Caco-2 (cell line): ENCODE results near the gene ZP4. TPM values are rescaled to one million over a fixed set of nuclear protein-coding genes. Genes with fewer than 3 reads are reported as not detected.
"Not testable (repeated sequence)": the region's sequence is repeated elsewhere in the genome, so short reads cannot be mapped to it uniquely, and the experiment has no call there.

ENCODE experiments used
- BruUV-seq: library from RNA; stranded (reverse); fragments of 400-500 nt; replicated peaks from 2 replicates; lab custom pipeline; 2021; lab: Mats Ljungman, UMichigan
- CTCF ChIA-PET: fragments of 300-600 bp; sonication (Branson Sonifier 250); formaldehyde crosslinking; loops from one replicate; lab custom pipeline; 2022; ENCODE audit warnings: antibody characterized with exemption; lab: Charles Lee
- POLR2A ChIA-PET: fragments of 300-600 bp; sonication (Branson Sonifier 250); formaldehyde crosslinking; loops from one replicate; lab custom pipeline; 2022; ENCODE audit warnings: antibody characterized with exemption; lab: Charles Lee
- DNase-seq, 2 experiments: peaks; one replicate each; pipeline versions ENCODE4 v3.0.0 to v3.0.0-alpha.2; 2020 to 2022
- H3K27me3 ChIP-seq: replicated peaks from 2 replicates; pipeline ENCODE4 v1.6.0; 2011; ENCODE audit warnings: low read length; ENCODE audit not compliant: control insufficient read depth, insufficient read depth
- H3K36me3 ChIP-seq: 2 replicates; pipeline ENCODE4 v1.5.1; 2011; ENCODE audit warnings: low read length; ENCODE audit not compliant: control insufficient read depth, insufficient read depth
- H3K4me1 ChIP-seq: fragments of 250-450 bp; sonication (Bioruptor Pico); 2 replicates; pipeline ENCODE4 v1.5.1; 2020; ENCODE audit warnings: mild to moderate bottlenecking
- H3K4me3 ChIP-seq: 2 replicates; pipeline ENCODE4 v1.5.1; 2011; ENCODE audit warnings: low read depth, mild to moderate bottlenecking, control low read depth, low read length
- H3K9me3 ChIP-seq: fragments of 250-450 bp; sonication (Bioruptor Pico); 2 replicates; pipeline ENCODE4 v1.5.1; 2020; ENCODE audit warnings: mild to moderate bottlenecking, moderate library complexity
- H3K27ac Mint-ChIP-seq: one replicate; pipeline ENCODE4 v1.8.0; 2022; ENCODE audit warnings: mixed read lengths; ENCODE audit not compliant: unreplicated experiment
- H3K27me3 Mint-ChIP-seq: one replicate; pipeline ENCODE4 v1.8.0; 2022; ENCODE audit warnings: mixed read lengths; ENCODE audit not compliant: insufficient read depth, unreplicated experiment
- H3K36me3 Mint-ChIP-seq: one replicate; pipeline ENCODE4 v1.8.0; 2022; ENCODE audit warnings: mild to moderate bottlenecking, mixed read lengths; ENCODE audit not compliant: insufficient read depth, unreplicated experiment
- H3K4me1 Mint-ChIP-seq: one replicate; pipeline ENCODE4 v1.8.0; 2022; ENCODE audit warnings: low read depth, mixed read lengths; ENCODE audit not compliant: unreplicated experiment
- H3K4me3 Mint-ChIP-seq: one replicate; pipeline ENCODE4 v1.8.0; 2022; ENCODE audit warnings: mild to moderate bottlenecking, moderate library complexity, mixed read lengths; ENCODE audit not compliant: unreplicated experiment
- H3K9me3 Mint-ChIP-seq: one replicate; pipeline ENCODE4 v1.8.0; 2022; ENCODE audit warnings: mixed read lengths; ENCODE audit not compliant: unreplicated experiment
- CTCF ChIP-seq, 2 experiments: fragments of 200-600 bp in 1 of 2; IDR thresholded peaks; 1 replicate in 1 of 2; 2 replicates in 1 of 2; pipeline versions ENCODE4 v1.5.1 to v1.8.0; 2011 to 2022; ENCODE audit warnings: antibody characterized with exemption in 1 of 2, control low read depth in 1 of 2, inconsistent platforms in 1 of 2, low read depth in 1 of 2, low read length in 1 of 2, mild to moderate bottlenecking in 1 of 2, moderate library complexity in 1 of 2; ENCODE audit not compliant: insufficient read depth in 1 of 2, severe bottlenecking in 1 of 2, unreplicated experiment in 1 of 2
- intact Hi-C: fragments of 100-400 bp; cut with micrococcal nuclease; formaldehyde crosslinking; loops from one replicate; pipeline ENCODE4 v1.10.0; 2022; ENCODE audit not compliant: unreplicated experiment
- total RNA-seq: library from RNA; stranded (reverse); gene quantifications from 2 replicates; pipeline ENCODE4 v1.2.3, GENCODE V29; 2022

ZP4 gene
- total RNA-seq, 1 experiment from 2014 or later = not detected

GRCh38 chr1:237852342-237852741, 38.4 kb downstream of the ZP4 start:
- DNase-seq = no peak

GRCh38 chr1:237851210-237851845, 39.4 kb downstream of the ZP4 start:
- Histone ChIP-seq H3K9me3 (no peaks in the 10 kb centered on the region), H3K4me1 (no peaks in the 10 kb centered on the region), H3K4me3 (no peak overlapping the region), H3K27me3 (no peaks in the 10 kb centered on the region), H3K36me3 (no peaks in the 10 kb centered on the region)
- ChIA-PET POLR2A (no interaction called here), CTCF (interaction anchor here (0.6 to 1.8 kb wide), 4 partner anchors 11 to 52 kb away, joined by 3 to 4 read pairs (median 3); no protein-coding TSS in a partner anchor)
- H3K4me1 Mint-ChIP-seq = no peaks in the 10 kb centered on the region
- H3K4me3 Mint-ChIP-seq = no peak overlapping the region
- no peak overlapping the region for H3K27ac Mint-ChIP-seq
- H3K9me3 Mint-ChIP-seq = peaks cover 9% of the 10 kb centered on the region
- no peaks in the 10 kb centered on the region for H3K36me3 Mint-ChIP-seq
- intact Hi-C loops = loop anchor here (5.0 kb wide), 1 partner anchor 86 kb away; no protein-coding TSS in a partner anchor
- peaks cover 11% of the 10 kb centered on the region for H3K27me3 Mint-ChIP-seq
- BruUV-seq = no TSS peak
- peak in 1 of 2 experiments; percentile 52 for DNase-seq
- TF ChIP-seq CTCF (IDR thresholded peaks at IDR 0.05; ENCODE audit: insufficient read depth in 1 of 2, low read depth in 1 of 2, low read length in 1 of 2, severe bottlenecking in 1 of 2, unreplicated experiment in 1 of 2) = peak; percentile 31 to 74

More at GRCh38 chr1:237852342-237852741, 38.4 kb downstream of the ZP4 start:
- Histone ChIP-seq H3K27me3 (no peaks in the 10 kb centered on the region), H3K36me3 (no peaks in the 10 kb centered on the region), H3K9me3 (no peaks in the 10 kb centered on the region), H3K4me3 (no peak overlapping the region), H3K4me1 (no peaks in the 10 kb centered on the region)
- H3K27ac Mint-ChIP-seq = no peak overlapping the region
- ChIA-PET POLR2A (no interaction called here), CTCF (interaction anchor here (1.8 kb wide), 1 partner anchor 12 kb away, joined by 4 read pairs; no protein-coding TSS in a partner anchor)
- H3K4me1 Mint-ChIP-seq = no peaks in the 10 kb centered on the region
- peaks cover 7% of the 10 kb centered on the region for H3K27me3 Mint-ChIP-seq
- TF ChIP-seq CTCF (IDR thresholded peaks at IDR 0.05; ENCODE audit: insufficient read depth in 1 of 2, low read depth in 1 of 2, low read length in 1 of 2, severe bottlenecking in 1 of 2, unreplicated experiment in 1 of 2) = no peak
- H3K9me3 Mint-ChIP-seq = peaks cover 9% of the 10 kb centered on the region
- H3K36me3 Mint-ChIP-seq = no peaks in the 10 kb centered on the region
- no peak overlapping the region for H3K4me3 Mint-ChIP-seq
- BruUV-seq = no TSS peak
- intact Hi-C loops = loop anchor here (5.0 kb wide), 1 partner anchor 85 kb away; no protein-coding TSS in a partner anchor

GRCh38 chr1:237843516-237843915, 47.2 kb downstream of the ZP4 start:
- POLR2A ChIA-PET, H3K4me1 ChIP-seq, H3K4me3 Mint-ChIP-seq, H3K9me3 ChIP-seq, intact Hi-C loops, H3K27ac Mint-ChIP-seq, H3K36me3 Mint-ChIP-seq, H3K4me3 ChIP-seq, H3K36me3 ChIP-seq, H3K27me3 Mint-ChIP-seq, BruUV-seq, H3K4me1 Mint-ChIP-seq, H3K27me3 ChIP-seq, DNase-seq, CTCF ChIA-PET: not testable (repeated sequence)
- H3K9me3 Mint-ChIP-seq = peaks cover 10% of the 10 kb centered on the region
